ENCODE results near the gene GDA.

Gene GDA

DNA sequence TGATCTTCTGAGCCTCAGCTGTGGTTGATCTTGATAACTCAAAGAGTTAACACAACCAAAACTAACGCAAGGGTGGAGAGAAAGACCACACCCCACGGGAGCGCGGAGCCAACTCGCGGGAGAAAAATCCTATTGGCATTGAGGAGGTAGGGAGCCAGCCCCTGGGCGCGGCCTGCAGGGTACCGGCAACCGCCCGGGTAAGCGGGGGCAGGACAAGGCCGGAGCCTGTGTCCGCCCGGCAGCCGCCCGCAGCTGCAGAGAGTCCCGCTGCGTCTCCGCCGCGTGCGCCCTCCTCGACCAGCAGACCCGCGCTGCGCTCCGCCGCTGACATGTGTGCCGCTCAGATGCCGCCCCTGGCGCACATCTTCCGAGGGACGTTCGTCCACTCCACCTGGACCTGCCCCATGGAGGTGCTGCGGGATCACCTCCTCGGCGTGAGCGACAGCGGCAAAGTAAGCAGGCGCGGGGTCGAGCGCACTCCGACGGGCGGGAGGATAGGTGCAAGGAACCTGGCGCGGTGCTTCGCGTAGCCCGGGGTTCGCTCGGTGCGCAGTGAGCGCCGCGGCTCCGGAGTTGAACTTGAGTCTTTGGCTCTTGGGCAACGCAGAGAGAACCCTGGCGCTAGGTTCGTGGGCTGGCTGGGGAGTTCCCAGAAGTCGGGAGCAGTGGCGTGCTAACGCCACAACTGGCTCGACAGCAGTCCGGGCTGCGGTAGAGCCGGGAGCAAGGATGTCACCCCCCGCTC lies at the start of gene GDA:
TSS of gene GDA (plus strand) at position 210 of the 745 bp plus-strand sequence. CDS start at position 330, 120 bp downstream.
- no peak for DNase-seq (ENCODE audit: low read depth, low spot score)

DNA sequence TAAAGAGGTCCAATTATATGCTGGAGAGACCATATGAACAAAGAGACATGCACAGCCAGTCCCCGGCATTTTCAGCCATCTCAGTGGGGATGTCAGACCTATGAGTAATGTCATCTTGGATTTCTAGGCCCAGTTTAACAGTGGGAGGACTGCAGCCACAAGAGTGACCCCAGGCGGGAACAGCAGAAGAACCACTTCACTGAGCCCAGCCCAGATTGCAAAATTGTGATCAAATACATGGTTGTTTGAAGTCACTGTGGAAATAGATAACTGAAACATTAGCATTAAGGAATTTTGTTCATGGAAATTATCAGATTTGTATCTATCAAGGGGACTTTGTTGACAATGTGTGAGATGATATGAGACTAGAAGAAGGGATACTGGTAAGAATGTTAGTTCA lies 46.7 kb upstream of the GDA start:
- DNase-seq (ENCODE audit: low read depth, low spot score): no peak

DNA sequence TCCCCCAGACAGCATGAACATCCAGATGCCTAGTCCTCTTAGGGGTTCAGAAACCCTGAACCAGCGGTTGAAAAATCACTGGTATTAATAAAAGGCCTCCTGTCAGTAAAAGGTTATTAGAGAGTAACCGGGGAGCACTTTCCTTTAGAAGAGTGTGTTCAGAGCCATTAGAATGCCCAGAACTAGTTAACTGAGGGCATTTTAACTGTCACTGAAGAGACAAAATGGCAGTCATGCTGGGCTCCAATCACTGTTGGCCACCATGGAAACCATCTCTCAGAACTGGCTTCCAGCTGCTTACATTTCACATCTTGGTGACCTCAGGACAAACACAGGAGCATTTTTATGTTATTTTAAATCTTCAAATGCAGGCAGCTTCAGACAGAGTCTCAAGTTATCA lies 36.2 kb upstream of the GDA start:
- DNase-seq (ENCODE audit: low read depth, low spot score): no peak

DNA sequence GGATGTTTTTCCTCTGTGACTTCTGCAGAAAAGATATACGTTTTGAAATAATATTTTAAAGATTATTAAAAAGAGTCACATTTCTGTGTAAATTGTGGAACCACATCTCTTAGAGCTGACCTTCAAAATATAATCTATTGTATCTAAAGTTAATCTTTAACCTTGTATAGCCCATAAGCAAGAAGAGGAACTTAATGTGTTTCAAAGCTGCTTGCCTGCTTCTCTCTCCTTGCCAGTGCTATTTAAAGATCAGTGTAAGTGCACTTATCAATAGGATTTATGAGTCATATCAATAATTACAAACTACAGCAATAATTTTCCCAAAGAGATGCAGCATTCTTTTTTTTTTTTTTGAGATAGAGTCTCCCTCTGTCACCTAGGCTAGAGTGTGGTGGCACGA lies 29.4 kb upstream of the GDA start:
- no peak for DNase-seq (ENCODE audit: low read depth, low spot score)

DNA sequence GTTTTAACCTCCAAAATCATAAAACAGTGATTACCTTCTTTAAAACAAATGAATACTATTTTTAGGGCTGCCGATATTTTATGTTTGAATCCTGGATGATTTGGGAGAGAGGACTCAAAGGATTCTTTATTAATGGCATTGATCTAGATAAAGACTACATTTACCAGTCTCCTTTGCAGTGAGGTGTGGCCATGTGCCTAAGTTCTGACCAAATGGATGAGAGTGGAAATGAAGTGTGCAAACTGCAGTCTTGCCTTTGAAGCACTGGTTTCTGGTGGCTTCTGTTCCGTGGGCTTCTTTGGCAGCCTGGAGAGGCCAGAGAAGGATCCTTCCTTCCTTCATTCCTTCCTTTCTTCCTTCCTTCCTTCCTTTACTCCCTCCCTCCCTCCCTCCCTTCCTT lies 24.3 kb upstream of the GDA start:
- DNase-seq (ENCODE audit: low read depth, low spot score): no peak

DNA sequence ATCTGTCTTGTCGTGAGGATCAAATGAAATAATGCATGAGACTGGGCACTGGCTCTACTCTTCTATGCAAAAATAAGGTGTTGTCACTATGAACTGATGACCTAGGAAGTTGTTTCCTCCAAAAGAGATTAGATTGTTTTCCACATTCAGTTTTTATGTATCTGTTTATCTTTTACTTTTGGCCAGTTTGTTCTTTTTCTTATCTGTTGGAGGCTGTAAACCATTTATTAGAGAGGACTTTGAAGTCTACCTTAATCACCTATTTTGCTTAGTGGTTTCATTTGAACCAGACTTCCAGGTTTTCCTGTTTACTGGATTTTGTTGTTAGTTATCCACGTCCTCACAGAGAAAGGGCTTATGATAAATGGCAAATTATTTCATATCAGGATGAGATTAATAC lies 21.5 kb upstream of the GDA start:
- DNase-seq (ENCODE audit: low read depth, low spot score): no peak

DNA sequence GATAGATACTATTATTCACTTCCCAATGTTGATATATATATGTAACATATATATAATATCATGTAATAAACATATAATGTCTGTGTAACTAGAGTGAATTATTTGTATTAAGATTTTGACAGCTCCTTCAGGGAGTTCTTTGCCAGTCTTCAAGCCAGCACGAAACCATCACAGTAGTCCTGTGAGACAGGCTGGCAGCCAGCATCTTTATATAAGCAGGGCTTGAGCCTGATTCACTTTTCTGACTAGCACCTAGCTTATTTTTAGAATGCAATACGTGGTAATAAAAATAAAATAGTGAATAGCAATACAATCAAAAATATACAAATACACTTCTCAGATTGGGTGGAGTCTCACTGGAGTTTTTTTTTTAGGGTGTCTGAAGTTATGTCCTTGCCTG lies 20.7 kb upstream of the GDA start:
- DNase-seq (ENCODE audit: low read depth, low spot score): no peak

DNA sequence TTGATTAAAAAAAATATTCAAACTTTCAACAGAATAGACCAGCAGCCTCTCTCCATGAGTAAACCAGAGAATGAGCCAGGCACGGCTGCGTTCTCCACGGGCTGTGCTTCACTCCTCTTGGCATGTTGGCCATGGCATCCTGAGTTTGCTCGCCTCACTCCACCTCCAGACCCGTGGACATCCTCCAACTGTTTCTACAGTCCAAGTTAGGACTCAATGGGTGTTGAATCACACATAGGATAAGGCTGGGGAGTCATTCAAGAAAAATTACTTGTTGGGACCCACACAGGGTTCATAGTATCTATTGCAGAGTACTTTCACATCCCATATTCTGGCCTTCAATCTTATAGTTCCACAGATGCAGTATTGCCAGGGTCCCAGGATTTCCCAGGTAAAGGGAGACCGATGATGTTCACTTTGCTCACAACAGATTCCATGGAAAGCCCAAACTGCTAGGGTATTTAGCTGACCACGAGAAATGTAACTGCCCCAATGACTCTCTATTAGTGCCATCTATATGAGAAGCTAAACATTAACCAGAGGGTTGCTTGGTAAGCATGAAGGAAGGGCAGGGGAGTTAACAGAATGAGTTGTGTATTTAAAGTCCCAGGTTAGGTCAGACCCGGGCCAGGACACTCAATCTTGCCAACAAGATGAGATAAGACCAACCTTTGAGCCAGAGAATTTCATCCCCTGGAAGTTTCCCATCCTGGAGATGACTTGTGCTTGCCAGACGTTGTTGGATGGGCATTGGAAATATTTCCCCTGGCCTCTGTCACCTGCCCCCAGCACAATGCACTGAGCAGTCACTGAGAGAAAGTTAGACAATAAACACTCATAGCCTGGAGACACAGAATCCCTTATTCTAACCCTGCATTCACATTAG lies 19.7 kb upstream of the GDA start:
- no peak for DNase-seq (ENCODE audit: low read depth, low spot score)

DNA sequence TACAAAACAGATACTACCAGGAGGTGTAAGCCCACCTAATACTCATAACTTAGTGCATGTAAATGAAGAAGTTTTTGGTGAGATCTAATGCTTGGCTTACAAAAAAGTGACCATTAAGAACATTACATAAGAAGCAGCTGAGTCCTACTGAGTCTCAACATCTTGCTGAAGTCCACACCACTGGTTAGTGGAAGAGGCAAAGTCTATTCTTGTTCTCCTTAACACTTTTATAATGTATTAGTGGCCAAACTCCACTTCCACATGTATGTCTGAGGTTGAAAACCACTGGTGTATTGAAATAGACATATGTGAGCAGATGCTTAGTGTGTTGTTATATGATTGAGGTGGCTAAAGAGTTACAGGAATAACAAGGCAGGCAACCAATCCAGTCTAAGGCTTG lies 18.9 kb upstream of the GDA start:
- no peak for DNase-seq (ENCODE audit: low read depth, low spot score)

DNA sequence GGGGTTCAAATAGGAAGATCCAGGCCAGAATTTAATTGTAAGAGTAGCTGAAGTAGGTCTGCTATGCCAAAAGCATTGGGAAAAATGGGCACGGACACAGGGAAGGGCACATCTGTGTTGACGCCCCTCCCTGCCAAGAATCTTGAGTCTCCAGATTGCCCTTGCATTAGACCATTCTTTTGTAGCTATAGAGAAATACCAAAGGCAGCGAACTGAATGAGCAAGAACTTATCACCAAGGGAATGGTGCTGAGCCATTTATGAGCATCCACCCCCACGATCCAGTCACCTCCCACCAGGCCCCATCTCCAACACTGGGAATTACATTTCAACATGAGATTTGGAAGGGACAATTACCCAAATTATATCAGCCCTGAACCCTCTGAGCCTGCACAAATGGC lies 18.0 kb upstream of the GDA start:
- DNase-seq (ENCODE audit: low read depth, low spot score): no peak

DNA sequence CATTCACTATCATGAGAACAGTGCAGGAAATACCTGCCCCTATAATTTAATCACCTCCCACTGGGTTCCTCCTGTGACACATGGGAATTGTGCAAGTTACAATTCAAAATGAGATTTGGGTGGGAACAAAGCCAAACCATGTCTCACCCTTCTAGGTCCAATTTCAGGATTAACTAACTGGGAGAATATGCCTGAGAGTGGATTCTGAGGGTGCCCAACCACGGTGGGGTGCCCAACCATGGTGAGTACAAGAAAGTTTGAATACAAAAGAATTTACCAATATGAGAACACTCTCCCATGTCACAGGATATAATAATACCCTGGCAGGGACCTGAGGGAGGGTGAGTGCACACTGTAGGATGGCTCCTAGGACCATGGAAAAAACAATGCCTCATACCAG lies 17.2 kb upstream of the GDA start:
- no peak for DNase-seq (ENCODE audit: low read depth, low spot score)

DNA sequence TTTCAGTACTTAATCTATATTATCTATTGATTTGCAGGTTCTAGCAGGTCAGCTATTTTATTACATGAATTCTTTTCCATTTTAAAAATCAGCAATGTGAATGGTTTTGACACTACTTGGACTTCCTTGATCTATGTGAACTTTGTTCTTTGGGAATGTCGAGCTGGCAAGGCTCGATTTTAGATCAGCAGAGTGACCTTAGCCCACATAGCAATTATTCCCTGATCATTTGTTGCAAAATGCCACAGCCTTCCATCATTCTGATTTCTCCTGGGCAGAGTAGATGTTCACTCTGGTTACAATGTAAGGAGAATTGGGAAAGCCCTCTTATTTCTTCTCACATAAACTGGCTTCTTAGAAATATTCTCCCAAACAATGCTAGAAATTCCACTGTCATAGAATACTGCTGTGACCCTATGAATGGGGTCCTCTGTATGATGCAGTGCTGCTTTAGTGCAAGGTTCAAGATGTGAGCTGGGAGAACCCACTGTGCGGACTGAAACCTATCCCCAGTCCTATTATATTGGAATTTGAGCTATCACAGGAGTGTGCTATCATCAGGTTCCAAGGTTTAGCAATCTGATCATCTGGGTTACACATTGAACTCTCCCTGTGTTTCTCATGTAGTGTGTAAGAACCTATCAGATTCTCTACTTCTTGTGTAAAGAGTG lies 15.7 kb upstream of the GDA start:
- DNase-seq (ENCODE audit: low read depth, low spot score): no peak

DNA sequence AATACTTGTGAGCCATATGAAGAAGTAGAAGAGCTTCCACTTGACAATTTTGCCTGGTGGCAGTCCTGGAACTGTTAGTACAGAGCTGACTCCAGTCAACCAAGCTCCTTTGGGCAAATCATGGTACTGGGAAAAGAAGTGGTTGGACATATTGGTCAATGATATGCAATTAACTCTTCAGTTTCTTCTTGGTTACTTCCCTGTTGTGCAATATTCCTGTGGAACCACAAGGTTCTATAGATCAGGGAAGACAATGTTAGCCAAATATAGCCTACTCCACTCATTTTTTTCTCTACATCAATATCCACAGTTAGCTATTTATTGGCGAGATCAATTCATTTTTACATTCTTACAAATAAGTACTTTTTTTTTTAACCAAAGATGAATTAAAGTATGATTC lies 14.4 kb upstream of the GDA start:
- no peak for DNase-seq (ENCODE audit: low read depth, low spot score)

DNA sequence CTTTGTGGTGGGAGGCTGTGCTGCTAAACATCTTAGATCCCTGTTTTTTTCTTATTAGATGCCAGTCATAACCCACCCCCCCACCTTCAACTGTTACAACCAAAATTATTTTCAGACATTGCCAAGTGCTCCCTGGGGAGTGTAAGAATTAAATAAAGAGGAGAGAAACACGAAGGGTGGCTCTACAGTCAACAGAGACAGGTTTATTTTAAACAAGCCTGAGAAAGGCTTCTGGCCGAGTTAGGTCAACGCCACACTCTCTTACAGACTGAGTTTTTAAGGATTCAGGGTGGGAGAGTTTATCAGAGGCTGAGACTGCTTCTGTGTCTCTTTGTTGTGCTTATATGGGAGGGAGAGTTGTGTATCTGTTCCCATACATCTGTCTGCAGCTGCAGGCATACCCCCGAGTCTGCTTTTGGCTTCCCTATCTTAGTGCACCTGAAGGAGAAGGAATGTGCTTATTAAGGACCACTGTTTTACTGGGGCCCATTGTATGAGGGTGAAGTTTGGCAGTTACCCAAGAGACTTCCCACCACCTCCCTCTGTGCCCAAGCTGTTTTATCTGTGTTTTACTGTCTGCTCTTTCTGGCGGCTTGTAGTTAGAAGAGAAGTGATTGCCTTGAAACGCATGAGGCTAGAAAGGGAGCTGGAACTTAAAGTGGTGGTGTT lies 11.4 kb upstream of the GDA start:
- DNase-seq (ENCODE audit: low read depth, low spot score): no peak

DNA sequence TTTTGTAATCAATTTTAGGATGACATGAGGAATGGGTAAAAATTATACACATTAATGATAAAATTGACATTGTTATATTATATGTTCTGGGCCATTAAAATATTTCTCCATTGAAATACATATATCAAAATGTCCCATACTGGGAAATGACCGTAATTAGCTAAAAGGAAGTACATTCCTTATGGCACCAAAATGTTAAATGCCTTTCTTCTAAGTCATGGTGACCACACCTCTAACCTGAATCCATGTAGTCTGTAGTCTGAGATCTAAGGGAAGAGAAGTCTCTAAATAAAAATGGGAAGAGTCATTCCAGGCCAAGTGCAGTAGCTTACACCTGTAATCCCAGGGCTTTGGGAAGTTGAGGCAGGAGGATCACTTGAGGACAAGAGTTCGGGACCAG lies 10.0 kb upstream of the GDA start:
- no peak for DNase-seq (ENCODE audit: low read depth, low spot score)

DNA sequence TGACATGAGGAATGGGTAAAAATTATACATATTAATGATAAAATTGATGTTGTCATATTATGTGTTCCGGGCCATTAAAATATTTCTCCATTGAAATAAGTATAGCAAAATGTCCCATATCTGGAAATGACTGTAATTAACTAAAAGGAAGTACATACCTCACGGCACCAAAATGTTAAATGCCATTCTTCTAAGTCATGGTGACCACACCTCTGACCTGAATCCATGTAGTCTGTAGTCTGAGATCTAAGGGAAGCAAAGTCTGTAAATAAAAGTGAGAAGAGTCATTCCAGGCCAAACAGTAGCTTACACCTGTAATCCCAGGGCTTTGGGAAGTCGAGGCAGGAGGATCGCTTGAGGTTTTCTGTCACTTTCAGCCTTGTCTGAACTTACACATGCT lies 8.7 kb upstream of the GDA start:
- DNase-seq (ENCODE audit: low read depth, low spot score): no peak

DNA sequence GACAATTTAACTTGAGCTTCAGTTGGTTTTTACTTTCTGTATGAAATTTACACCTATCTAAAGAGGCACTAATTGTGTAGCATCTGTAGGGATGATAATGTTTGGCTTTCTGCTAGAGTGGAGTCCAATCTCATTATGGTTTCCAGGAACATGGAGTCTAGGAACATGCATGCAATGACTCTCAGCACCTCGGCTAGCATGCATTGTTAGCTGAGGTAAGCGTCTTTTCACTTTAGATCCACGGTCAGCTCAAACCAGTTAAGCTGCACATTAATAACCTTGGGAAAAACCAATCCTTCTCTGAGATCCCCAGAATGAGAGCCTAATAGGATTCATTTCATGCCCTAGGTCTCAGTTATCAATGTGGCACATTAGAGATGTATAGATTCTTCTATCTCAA lies 7.8 kb upstream of the GDA start:
- no peak for DNase-seq (ENCODE audit: low read depth, low spot score)

DNA sequence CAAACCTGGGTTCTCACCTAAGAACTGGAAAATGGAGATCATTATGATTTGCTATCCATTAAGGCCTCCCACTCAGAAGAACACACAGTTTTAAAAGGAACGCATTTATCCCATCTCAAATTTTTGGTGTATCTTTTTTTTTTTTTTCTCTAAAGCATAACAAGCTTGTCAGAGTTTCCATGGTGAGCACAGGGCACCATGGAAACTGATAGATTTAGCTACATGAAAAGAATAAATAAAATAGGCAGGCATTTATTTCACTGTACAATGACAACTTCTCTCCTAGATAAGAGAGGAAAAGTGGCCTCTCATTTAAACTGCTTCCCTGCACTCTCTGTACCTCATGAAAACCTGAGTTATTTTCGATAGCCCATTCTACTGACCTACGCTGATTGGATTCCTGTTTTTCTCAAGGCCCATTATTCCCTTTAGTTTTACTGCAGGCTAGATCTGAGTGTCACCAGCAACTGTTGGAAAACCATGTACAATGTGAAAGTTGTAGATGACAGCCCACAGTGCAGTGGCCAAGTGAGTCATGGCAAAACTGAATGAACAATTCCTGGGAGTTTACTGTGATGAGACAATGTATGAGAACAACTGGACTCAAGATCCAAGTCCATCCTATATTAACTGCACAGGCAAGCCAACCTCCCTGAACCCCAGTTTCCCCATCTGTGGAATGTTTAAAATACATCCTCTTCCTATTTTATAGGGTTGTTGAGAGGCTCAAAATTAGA lies 4.3 kb upstream of the GDA start:
- no peak for DNase-seq (ENCODE audit: low read depth, low spot score)

DNA sequence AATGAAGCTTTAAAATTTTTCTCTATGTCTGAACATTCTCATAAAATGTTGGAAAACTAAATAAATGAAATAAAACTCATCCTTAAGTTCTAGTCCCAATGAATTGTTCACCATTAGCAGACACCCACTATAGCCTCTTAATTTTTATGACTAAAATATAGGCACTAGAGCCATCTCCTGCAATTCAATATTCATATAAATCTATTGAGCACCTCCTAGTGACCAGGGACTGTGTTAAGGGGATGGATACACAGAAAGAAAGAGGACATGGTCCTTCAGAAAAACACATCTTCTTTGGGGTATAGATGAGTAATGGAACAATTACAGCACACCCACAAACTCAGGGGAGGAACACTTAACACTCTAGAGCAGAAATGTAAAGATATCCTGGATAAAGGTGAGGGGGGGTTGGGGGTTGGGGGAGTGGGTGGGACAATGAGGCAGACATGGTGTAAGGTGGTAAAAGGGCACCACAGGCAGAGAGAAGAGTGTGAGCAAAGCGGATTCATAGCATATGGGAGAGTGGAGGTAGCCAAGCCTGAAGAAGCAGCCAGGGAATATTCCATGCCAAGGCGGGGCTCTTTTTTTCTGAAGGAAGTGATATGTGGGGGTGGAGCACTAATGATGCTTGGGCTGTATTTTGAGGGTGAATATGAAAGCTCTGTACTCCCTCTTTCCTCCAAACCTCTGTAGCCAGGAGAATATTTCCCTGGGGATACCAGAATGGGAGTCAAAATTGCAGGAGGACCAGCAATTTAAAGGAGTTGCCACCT lies 3.3 kb upstream of the GDA start:
- DNase-seq (ENCODE audit: low read depth, low spot score): no peak

DNA sequence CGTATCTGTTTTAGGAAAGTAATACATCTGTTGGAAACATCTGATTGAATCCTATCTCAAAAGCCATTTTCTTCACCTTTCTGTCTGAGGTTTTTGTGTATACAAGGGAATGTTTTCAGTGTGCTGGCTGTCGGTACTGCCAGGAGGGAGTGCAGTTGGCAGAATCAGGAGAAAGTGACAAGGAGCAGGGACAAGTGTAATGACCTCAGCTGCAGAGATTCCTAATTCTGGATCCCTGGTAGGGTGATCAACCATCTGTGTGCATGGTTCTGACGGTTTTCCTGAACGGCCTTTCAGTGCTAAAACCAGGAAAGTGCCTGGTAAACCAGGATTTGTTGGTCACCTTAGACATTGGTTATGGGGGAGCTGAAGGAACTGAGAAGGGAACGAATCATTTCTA lies 1.6 kb upstream of the GDA start:
- no peak for DNase-seq (ENCODE audit: low read depth, low spot score)

DNA sequence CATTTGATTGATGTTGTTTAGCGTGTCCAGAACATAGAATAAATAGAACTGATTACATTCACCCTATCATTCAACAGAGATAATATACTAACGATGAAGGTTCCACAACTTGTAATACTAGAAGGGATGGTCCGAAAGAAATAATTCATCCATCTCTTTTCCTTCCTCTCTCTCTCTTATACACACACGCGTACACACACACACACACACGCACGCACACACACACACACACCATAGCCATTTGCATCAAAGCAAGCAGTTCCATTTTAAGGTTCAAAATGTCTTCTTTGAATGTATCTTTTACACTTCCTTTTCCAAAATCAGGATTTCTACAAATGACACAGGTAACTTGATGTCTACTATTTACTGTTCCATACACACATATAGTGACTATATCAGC lies 887 bp downstream of the GDA start:
- DNase-seq (ENCODE audit: low read depth, low spot score): no peak

Measured in activated naive CD8-positive, alpha-beta T cell treated with anti-CD3 and anti-CD28 coated beads, Interleukin-2, amount 50 U/mL, for 16 hours (primary cell).